ENCODE results near the gene CAMK4.

CAMK4 gene

GRCh38 chr5:111447099-111447498 lies 222.9 kb downstream of the CAMK4 start:
- no peak for DNase-seq

DNA sequence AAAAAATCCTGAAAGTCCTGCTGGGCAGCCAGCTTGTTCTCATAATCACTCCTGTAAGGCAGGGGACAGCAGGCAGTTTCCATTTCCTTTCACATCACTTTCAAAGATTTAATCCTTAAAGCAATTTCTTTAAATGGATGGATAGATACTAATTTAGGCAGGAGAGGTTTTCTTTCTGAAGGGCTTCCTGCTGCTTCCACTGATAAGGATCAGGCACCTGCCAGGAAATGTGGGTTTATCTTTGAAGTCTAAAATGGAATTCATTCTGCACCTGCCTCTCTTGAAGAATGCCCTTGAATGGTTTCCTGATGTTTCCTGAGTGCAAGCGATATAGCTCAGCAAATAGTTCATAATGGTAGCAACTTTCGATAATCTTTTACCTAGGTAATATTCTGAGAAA lies 223.6 kb downstream of the CAMK4 start:
- no peak for DNase-seq

DNA sequence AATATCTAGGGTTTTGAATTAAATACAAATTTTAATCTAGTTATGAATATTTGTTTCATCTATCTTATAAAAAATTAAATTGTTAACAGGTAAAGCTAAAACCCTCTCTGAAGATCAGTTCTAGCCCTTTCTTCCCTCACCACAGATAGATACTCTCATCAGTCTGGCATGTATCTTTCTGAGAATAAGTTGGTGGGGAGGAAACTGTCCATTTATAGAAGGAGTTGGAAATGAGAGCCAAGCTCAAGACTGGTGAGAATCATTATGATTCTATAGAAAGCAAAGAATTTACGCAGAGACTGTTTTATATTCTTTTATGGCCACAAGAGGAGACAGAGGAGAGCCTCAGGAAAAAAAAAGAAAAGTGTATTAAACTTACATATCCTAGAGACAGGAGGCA lies 229.1 kb downstream of the CAMK4 start:
- DNase-seq: no peak

DNA sequence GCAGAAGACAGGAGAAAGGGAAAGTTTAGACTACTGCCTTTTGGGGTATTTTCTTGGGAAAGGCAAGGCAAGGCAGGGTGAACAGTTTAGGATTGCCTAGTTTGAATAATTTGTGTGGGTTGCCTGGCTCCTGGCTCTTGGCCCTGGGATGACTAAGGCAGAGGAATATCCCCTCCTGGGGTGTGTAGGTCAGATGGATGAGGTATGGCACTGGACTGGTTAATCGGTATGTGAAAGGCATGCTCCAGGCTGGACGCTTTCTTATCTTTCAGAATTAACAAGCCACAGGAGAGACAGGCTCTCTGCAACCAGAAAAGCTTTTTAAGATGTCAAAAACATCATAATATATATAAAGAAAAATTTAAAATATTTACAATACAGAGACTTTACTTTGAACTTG lies 229.6 kb downstream of the CAMK4 start:
- no peak for DNase-seq

DNA sequence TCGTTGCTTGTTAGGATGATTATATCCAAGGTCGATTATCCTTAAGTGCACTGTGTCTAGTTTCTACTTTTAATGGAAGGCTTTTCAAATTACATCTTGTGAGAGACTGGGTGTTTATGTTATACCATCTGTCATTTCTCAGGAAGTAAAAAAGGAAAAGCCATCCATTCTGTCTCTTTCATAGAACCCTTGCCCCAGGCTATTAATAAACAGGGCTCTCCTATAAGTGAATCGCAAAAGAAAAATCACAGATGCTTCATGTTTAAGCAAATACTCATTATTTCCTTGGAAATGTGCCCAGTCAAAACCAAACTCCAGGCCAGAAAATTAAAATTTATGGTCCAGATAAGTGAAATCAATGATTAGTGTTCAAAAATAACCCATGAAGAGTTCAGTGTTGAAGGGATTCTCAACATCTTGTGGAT lies 230.0 kb downstream of the CAMK4 start:
- DNase-seq: no peak

GRCh38 chr5:111454776-111455175 lies 230.6 kb downstream of the CAMK4 start:
- DNase-seq: no peak

DNA sequence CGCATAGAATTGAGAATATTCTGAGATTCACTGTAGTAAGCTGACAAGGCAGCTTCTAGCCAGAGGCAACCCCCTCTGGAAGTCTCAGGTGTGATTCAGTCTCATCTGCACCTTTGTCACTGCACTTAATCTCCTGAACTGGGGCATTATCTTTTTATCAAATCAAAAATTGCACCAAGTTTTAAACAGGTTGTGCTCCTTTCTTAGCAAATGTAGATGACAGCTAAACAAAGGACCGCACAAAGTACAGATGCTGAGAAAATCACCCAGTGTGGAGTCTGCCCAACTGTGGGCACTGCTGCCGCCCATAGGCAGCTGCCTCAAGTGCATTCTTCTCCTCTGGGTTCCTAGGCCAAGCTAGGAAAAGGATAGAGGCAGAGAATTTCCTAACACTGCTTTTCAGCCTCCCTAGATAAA lies 237.1 kb downstream of the CAMK4 start:
- DNase-seq: no peak

- no peak for DNase-seq
Observed at GRCh38 chr5:111461934-111462333, 237.8 kb downstream of the CAMK4 start.

DNA sequence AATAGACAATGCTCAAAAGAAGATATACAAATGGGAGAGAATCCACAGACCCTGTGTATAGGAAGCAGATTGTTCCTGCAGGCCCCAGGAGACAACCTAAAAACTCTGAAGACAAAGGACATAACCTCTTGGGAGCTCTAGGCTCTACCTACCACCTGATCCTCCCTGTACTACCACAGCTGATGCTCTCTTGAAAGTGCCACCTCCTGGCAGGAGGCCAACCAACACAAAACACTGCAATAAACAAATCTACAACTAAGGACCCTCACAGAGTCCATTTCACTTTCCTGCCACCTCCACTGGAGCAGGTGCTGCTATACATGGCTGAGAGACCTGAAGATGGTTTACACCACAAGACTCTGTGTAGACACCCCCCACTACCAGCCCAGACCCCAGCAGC lies 239.1 kb downstream of the CAMK4 start:
- no peak for DNase-seq

- DNase-seq: no peak
Observed at GRCh38 chr5:111469293-111469896, 245.2 kb downstream of the CAMK4 start.

DNA sequence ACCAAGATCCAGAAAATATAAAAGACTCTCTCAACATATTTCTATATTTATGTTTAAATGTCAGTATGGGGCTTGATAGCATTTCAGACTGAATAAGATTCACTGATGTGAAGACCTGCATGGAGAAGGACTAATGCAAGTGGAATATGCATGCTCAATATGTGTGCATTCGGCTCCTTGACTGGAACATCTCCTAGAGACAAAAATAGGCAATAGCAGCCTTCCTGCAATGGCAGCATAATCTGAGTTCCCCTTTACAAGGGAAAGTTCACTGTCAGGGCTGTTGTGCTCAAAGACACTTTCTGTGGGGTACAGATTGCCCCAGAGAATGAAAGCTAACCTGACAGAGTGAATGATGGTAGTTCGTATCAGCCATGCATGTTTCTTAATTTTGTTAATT lies 245.7 kb downstream of the CAMK4 start:
- DNase-seq: no peak

GRCh38 chr5:111472096-111472495 lies 247.9 kb downstream of the CAMK4 start:
- no peak for DNase-seq

- DNase-seq: no peak
Observed at GRCh38 chr5:111472579-111472978, 248.4 kb downstream of the CAMK4 start.

GRCh38 chr5:111478266-111478665 lies 254.1 kb downstream of the CAMK4 start:
- DNase-seq: no peak

GRCh38 chr5:111478898-111479297 lies 254.7 kb downstream of the CAMK4 start:
- no peak for DNase-seq

DNA sequence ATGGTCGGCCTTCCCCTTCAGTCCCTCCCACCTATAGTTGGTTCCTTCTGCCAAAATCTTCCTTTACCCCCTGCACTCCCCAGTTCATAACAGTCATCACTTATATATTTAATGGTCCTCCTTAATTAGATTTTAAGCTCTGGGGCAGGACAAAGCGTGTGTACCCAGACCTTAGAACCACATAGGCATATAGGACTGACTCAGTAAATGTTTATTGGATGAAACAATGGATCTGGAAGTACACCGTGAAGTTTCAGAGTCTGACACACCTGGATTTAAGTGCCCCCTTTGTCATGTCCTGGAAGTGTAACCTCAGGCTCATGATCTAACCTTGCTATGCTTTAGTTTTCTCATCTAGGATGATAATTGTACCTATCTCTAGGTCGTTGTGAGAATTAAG lies 256.2 kb downstream of the CAMK4 start:
- DNase-seq: no peak

- no peak for DNase-seq
Observed at GRCh38 chr5:111486055-111486454, 261.9 kb downstream of the CAMK4 start.

DNA sequence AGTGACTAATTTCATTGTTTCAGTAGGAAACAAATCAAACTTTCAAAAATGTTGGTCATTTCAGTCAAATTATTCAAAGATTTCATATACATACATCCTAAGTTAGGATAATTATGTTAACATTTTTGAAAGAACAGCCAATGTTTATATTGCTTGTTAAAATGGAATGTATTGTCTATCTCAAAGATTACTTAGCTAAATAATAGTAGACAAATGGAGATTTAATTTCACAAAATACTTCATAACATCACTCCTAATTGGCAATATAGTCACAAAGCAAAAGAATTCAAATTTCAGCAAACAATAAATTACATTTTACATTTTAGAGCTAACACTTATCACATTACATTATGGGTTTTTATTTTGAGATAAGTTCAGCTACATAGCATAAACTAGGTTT lies 262.7 kb downstream of the CAMK4 start:
- no peak for DNase-seq

DNA sequence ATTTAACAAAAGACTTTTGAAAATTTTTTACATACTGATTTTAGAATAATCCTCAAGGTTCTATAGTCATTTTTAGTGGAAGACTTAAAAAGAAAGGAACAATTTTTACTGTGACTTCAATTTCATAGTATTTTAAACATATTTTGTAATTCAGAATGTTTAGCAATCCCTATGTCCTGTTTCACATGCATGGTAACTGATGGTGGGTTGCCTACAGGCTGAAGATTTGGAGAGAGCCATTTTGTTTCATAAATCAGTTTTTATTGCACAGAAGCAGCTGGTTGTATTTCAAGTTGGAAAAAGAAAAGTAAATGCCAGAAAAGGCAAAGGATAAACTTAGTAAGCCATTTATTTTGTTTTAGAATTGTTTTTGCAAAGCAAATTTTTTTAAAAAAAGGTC lies 264.2 kb downstream of the CAMK4 start:
- DNase-seq: no peak

GRCh38 chr5:111493031-111493430 lies 268.8 kb downstream of the CAMK4 start:
- DNase-seq: no peak

DNA sequence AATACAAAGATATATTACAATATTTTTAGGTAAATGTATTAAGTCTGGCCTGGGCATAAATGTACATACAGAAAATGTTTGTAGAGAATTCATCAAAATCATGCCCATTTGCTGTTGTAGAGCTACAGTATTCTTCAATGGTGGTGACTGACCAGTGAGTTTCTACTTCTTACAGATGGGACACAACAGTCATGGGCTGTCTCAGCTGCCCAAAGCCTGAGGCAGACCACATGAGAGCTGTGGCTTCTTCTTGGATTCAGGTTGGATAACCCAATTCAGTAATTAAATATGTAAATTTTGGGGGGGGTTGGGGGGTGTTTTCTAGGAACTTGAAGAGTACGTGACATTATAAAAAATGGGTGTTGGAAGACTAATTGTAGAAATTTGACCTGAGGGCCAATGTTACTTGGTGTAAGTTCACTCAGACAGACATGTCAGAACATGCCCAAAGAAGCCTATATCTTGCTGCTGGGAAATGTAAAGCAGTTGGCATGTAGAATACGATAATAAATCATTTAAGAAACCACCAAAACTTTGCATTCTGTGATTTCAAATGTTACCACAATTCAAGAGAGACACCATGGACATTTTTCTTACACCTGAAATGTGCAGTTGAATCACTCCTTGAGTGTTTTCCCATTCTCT lies 270.3 kb downstream of the CAMK4 start:
- no peak for DNase-seq

- DNase-seq: no peak
Observed at GRCh38 chr5:111495159-111495558, 271.0 kb downstream of the CAMK4 start.

DNA sequence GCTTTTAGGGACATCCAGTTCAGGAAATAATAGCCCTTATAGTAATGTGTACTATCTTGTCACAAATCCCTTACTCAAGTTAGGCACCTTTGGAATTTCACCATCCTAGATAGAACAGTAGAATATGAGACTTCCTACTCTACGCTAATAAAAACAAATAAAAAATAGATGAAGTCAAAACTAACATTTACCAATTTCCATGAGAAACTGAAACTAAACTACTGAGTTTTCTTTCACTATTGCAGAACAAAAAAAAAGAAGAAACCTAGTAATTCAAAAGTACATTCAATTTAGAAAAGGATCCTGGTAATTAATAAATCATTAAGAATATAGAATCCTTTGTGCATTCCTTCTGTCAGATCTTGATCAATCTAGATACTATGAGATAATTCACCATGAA lies 274.2 kb downstream of the CAMK4 start:
- no peak for DNase-seq

- DNase-seq: no peak
Observed at GRCh38 chr5:111502956-111503355, 278.8 kb downstream of the CAMK4 start.

GRCh38 chr5:111505096-111505495 lies 280.9 kb downstream of the CAMK4 start:
- DNase-seq: no peak
